A549 (cell line): ENCODE measurements around the gene POLE4. TPM values are rescaled to one million over a fixed set of nuclear protein-coding genes. Genes with fewer than 3 reads are reported as not detected.

ENCODE experiments used
- ATAC-seq, 2 experiments: fragments of 200-7000 bp in 1 of 2; fragments of >200 bp in 1 of 2; cut with Nextera tagmentation in 1 of 2; cut with Tn5 transposase in 1 of 2; 3 replicates each; pipeline versions ENCODE4 v1.8.0 to v1.9.1; 2018 to 2020; ENCODE audit warnings: mild to moderate bottlenecking in 1 of 2, moderate library complexity in 1 of 2
- CTCF ChIA-PET: fragments of 300-600 bp; sonication (Branson Sonifier 250); formaldehyde crosslinking; extraction: SDS; loops from one replicate; lab custom pipeline; 2021; ENCODE audit warnings: antibody characterized with exemption, inconsistent platforms; lab: Yijun Ruan, JAX
- POLR2A ChIA-PET: fragments of 350-600 bp; formaldehyde crosslinking; extraction: SDS; loops from one replicate; lab custom pipeline; 2021; ENCODE audit warnings: antibody characterized with exemption, inconsistent platforms; lab: Yijun Ruan, JAX
- DNase-seq, 2 experiments: peaks; one replicate each; pipeline versions ENCODE4 v3.0.0 to v3.0.0-alpha.2; 2011 to 2016; ENCODE audit warnings: low read depth in 1 of 2, low spot score in 1 of 2
- FAIRE-seq: peaks from 2 replicates; lab custom pipeline; 2011; peaks lifted over from hg19 to GRCh38; lab: Jason Lieb, UNC
- H3K27ac ChIP-seq, 2 experiments: fragments of >200 bp; sonication (Bioruptor Twin); formaldehyde crosslinking; 3 replicates each; pipeline ENCODE4 v1.5.1; 2016 to 2017
- H3K4me1 ChIP-seq: fragments of >200 bp; sonication (Bioruptor Twin); formaldehyde crosslinking; 3 replicates; pipeline ENCODE4 v1.6.1; 2016
- H3K4me2 ChIP-seq: fragments of >200 bp; sonication (Bioruptor Twin); formaldehyde crosslinking; 3 replicates; pipeline ENCODE4 v1.6.1; 2016
- H3K4me3 ChIP-seq: fragments of >200 bp; sonication (Bioruptor Twin); formaldehyde crosslinking; 3 replicates; pipeline ENCODE4 v1.5.1; 2016
- H3K9me3 ChIP-seq: fragments of >200 bp; sonication (Bioruptor Twin); formaldehyde crosslinking; 3 replicates; pipeline ENCODE4 v1.6.1; 2016
- BCL3 ChIP-seq: fragments of >200 bp; sonication (Bioruptor Twin); formaldehyde crosslinking; IDR thresholded peaks from 3 replicates; pipeline ENCODE4 v1.6.1; 2016
- CEBPB ChIP-seq, 2 experiments: fragments of >200 bp in 1 of 2; sonication (Bioruptor Twin) in 1 of 2; formaldehyde crosslinking in 1 of 2; IDR thresholded peaks; 2 replicates each; pipeline ENCODE4 v1.6.1; 2012 to 2016
- CTCF ChIP-seq: fragments of >200 bp; sonication (Bioruptor Twin); formaldehyde crosslinking; IDR thresholded peaks from 3 replicates; pipeline ENCODE4 v1.5.1; 2016
- EHF ChIP-seq: fragments of 250-450 bp; sonication (Bioruptor Pico); IDR thresholded peaks from 2 replicates; pipeline ENCODE4 v1.5.0; 2020; ENCODE audit warnings: mild to moderate bottlenecking
- ELK1 ChIP-seq: fragments of 150-350 bp; IDR thresholded peaks from 2 replicates; pipeline ENCODE4 v1.6.1; 2014; ENCODE audit warnings: low read depth, mild to moderate bottlenecking, low read length
- EP300 ChIP-seq, 2 experiments: fragments of >200 bp; sonication (Bioruptor Twin); formaldehyde crosslinking; IDR thresholded peaks; 2 replicates in 1 of 2; 3 replicates in 1 of 2; pipeline ENCODE4 v1.6.1; 2016 to 2017
- ESRRA ChIP-seq: fragments of 150-350 bp; IDR thresholded peaks from 2 replicates; pipeline ENCODE4 v1.6.1; 2014; ENCODE audit warnings: mild to moderate bottlenecking, low read length, borderline replicate concordance
- FOSL2 ChIP-seq, 2 experiments: fragments of 450-650 bp in 1 of 2; fragments of >200 bp in 1 of 2; sonication (Bioruptor Twin) in 1 of 2; formaldehyde crosslinking; IDR thresholded peaks; 2 replicates each; pipeline versions ENCODE4 v1.5.0 to v1.6.1; 2016 to 2020; ENCODE audit warnings: mild to moderate bottlenecking in 1 of 2, moderate library complexity in 1 of 2
- GATA3 ChIP-seq: IDR thresholded peaks from 2 replicates; pipeline ENCODE4 v1.6.1; 2012; ENCODE audit warnings: borderline replicate concordance
- HEYL ChIP-seq: fragments of 250-450 bp; sonication (Bioruptor Pico); IDR thresholded peaks from 2 replicates; pipeline ENCODE4 v1.8.0; 2021; ENCODE audit warnings: mild to moderate bottlenecking, moderate library complexity
- HOXA7 ChIP-seq: fragments of 250-450 bp; sonication (Bioruptor Pico); IDR thresholded peaks from 2 replicates; pipeline ENCODE4 v1.5.0; 2020; ENCODE audit warnings: mild to moderate bottlenecking, moderate library complexity
- HOXB5 ChIP-seq: fragments of 250-450 bp; sonication (Bioruptor Pico); IDR thresholded peaks from 2 replicates; pipeline ENCODE4 v1.5.0; 2020; ENCODE audit warnings: mild to moderate bottlenecking, moderate library complexity
- JUNB ChIP-seq: fragments of >200 bp; sonication (Bioruptor Twin); formaldehyde crosslinking; IDR thresholded peaks from 2 replicates; pipeline ENCODE4 v1.6.1; 2016
- KDM1A ChIP-seq: fragments of 200-600 bp; sonication (generic); IDR thresholded peaks from 2 replicates; pipeline ENCODE4 v1.6.1; 2016; ENCODE audit warnings: low read depth, mild to moderate bottlenecking
- KDM5A ChIP-seq: fragments of 200-600 bp; sonication (generic); IDR thresholded peaks from 2 replicates; pipeline ENCODE4 v1.6.1; 2016; ENCODE audit warnings: antibody characterized with exemption, mild to moderate bottlenecking
- MYC ChIP-seq: IDR thresholded peaks from 2 replicates; pipeline ENCODE4 v1.6.1; 2012; ENCODE audit warnings: mild to moderate bottlenecking, inconsistent platforms, low read length, improper control_type of control experiment, borderline replicate concordance
- NFE2L2 ChIP-seq: fragments of 150-350 bp; conservative IDR thresholded peaks from 2 replicates; pipeline ENCODE4 v1.6.1; 2014; ENCODE audit warnings: low read length
- NR3C1 ChIP-seq: fragments of >200 bp; sonication (Bioruptor Twin); formaldehyde crosslinking; IDR thresholded peaks from 3 replicates; pipeline ENCODE4 v1.6.1; 2017
- POLR2A ChIP-seq: IDR thresholded peaks from 2 replicates; pipeline ENCODE4 v1.6.1; 2012; ENCODE audit warnings: mild to moderate bottlenecking, low read length
- POLR2AphosphoS2 ChIP-seq: conservative IDR thresholded peaks from 2 replicates; pipeline ENCODE4 v1.6.1; 2012; ENCODE audit warnings: low read length, improper control_type of control experiment, inconsistent platforms
- TFCP2L1 ChIP-seq: fragments of 250-450 bp; sonication (Bioruptor Pico); IDR thresholded peaks from 2 replicates; pipeline ENCODE4 v1.5.0; 2021; ENCODE audit warnings: mild to moderate bottlenecking
- ZC3H11A ChIP-seq: fragments of 450-650 bp; IDR thresholded peaks from 2 replicates; pipeline ENCODE4 v1.6.1; 2014; ENCODE audit warnings: antibody characterized with exemption, mild to moderate bottlenecking
- ZNF302 ChIP-seq: fragments of 250-450 bp; sonication (Bioruptor Pico); IDR thresholded peaks from 2 replicates; pipeline ENCODE4 v1.9.0; 2021; ENCODE audit warnings: inconsistent platforms, mild to moderate bottlenecking, moderate library complexity
- WGBS: methylation state at CpG from one replicate; pipeline ENCODE4 v1.1.6; 2017; ENCODE audit errors: missing lambda C conversion rate; 5-methylcytosine and 5-hydroxymethylcytosine counted together
- polyA plus RNA-seq, 4 experiments: library from polyadenylated mRNA; depleted of rRNA in 3 of 4; stranded (reverse); fragments of >200 nt; fragmentation: RNase III in 1 of 4; extraction: RNeasy Plus Mini Kit Qiagen cat#74134 plus additional on column Dnase treatment in 1 of 4; gene quantifications; 2 replicates in 3 of 4; 3 replicates in 1 of 4; pipeline ENCODE4 v1.2.3, GENCODE V29; 2011 to 2017
- TF ChIP-seq, protein P1 (sequence below): fragments of 250-450 bp; sonication (Bioruptor Pico); IDR thresholded peaks from 2 replicates; pipeline ENCODE4 v1.5.0; 2021; ENCODE audit warnings: mild to moderate bottlenecking, moderate library complexity, borderline replicate concordance
- TF ChIP-seq, protein P2 (sequence below): fragments of 450-650 bp; IDR thresholded peaks from 2 replicates; pipeline ENCODE4 v1.6.1; 2014; ENCODE audit warnings: antibody characterized with exemption

POLE4 gene
- polyA plus RNA-seq, 2 of the 4 experiments (the other 2 are of a cell fraction), result 88.5 to 90.4 TPM

- no peak for TF ChIP-seq MYC
- no peak for TF ChIP-seq POLR2AphosphoS2
- no peak for TF ChIP-seq ZC3H11A
- TF ChIP-seq, protein P1, sequence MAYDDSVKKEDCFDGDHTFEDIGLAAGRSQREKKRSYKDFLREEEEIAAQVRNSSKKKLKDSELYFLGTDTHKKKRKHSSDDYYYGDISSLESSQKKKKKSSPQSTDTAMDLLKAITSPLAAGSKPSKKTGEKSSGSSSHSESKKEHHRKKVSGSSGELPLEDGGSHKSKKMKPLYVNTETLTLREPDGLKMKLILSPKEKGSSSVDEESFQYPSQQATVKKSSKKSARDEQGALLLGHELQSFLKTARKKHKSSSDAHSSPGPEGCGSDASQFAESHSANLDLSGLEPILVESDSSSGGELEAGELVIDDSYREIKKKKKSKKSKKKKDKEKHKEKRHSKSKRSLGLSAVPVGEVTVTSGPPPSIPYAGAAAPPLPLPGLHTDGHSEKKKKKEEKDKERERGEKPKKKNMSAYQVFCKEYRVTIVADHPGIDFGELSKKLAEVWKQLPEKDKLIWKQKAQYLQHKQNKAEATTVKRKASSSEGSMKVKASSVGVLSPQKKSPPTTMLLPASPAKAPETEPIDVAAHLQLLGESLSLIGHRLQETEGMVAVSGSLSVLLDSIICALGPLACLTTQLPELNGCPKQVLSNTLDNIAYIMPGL (CRISPR knock-in tag), result no peak
- no peak for TF ChIP-seq KDM1A
- TF ChIP-seq, all 56 proteins: peak for 0
Measured at GRCh38 chr2:74959106-74959751, 786 bp downstream of the POLE4 start (continued).

- Histone ChIP-seq H3K4me2 (no peak overlapping the region), H3K9me3 (no peaks in the 10 kb centered on the region), H3K27ac (no peak overlapping the region), H3K4me3 (no peak overlapping the region), H3K4me1 (no peaks in the 10 kb centered on the region)
- FAIRE-seq, result no peak
- POLR2A ChIA-PET, result interaction anchor here (0.7 kb wide), 1 partner anchor 25 kb away, joined by 3 read pairs; no protein-coding TSS in a partner anchor
- CTCF ChIA-PET, result interaction anchor here (0.6 to 0.7 kb wide), 2 partner anchors 13 to 47 kb away, joined by 3 read pairs; no protein-coding TSS in a partner anchor
- DNase-seq, result no peak
- no peak for ATAC-seq
- TF ChIP-seq ZNF302 (CRISPR knock-in tag) (no peak), KDM1A (no peak), POLR2A (no peak), HOXA7 (CRISPR knock-in tag) (no peak), NFE2L2 (no peak), GATA3 (no peak), EHF (CRISPR knock-in tag) (no peak), JUNB (no peak), BCL3 (no peak), KDM5A (no peak), HOXB5 (CRISPR knock-in tag) (no peak), NR3C1 (no peak)
- TF ChIP-seq, protein P1 (CRISPR knock-in tag), result no peak
- 93% methylated on average over 1 of the region's 1 CpG for WGBS
Measured at GRCh38 chr2:74966887-74967286, 8.4 kb downstream of the POLE4 start.

GRCh38 chr2:74975016-74975415 is 16.6 kb downstream of the POLE4 start:
- Histone ChIP-seq H3K4me2 (no peak overlapping the region), H3K9me3 (no peaks in the 10 kb centered on the region), H3K27ac (no peak overlapping the region), H3K4me1 (no peaks in the 10 kb centered on the region), H3K4me3 (no peak overlapping the region)
- WGBS, result 87% methylated on average over 7 of the region's 7 CpGs
- DNase-seq, result no peak
- no peak for ATAC-seq
- no peak for FAIRE-seq
- ChIA-PET CTCF (interaction anchor here (1.1 to 2.3 kb wide), 2 partner anchors 55 to 225 kb away, joined by 3 to 9 read pairs; partner anchors contain the start of gene TACR1), POLR2A (no interaction called here)
- TF ChIP-seq TFCP2L1 (CRISPR knock-in tag) (no peak), EP300 (IDR thresholded peaks at IDR 0.05) (no peak), ESRRA (no peak), BCL3 (no peak), FOSL2 (IDR thresholded peaks at IDR 0.05) (no peak), FOSL2 (CRISPR knock-in tag; IDR thresholded peaks at IDR 0.05) (no peak), CTCF (no peak), HEYL (CRISPR knock-in tag) (no peak), ELK1 (no peak), KDM5A (no peak), CEBPB (IDR thresholded peaks at IDR 0.05) (no peak), JUNB (no peak)
- TF ChIP-seq, protein P2, sequence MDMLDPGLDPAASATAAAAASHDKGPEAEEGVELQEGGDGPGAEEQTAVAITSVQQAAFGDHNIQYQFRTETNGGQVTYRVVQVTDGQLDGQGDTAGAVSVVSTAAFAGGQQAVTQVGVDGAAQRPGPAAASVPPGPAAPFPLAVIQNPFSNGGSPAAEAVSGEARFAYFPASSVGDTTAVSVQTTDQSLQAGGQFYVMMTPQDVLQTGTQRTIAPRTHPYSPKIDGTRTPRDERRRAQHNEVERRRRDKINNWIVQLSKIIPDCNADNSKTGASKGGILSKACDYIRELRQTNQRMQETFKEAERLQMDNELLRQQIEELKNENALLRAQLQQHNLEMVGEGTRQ, result no peak
